ENCODE measurements around the gene MINDY4. TPM values are rescaled to one million over a fixed set of nuclear protein-coding genes. Genes with fewer than 3 reads are reported as not detected.

Gene MINDY4
- total RNA-seq, 1 experiment from 2014 or later = 2.0 TPM

- Histone ChIP-seq H3K27me3 (ENCODE audit: control insufficient read depth, insufficient read depth, low read length) (no peaks in the 10 kb centered on the region), H3K4me3 (ENCODE audit: insufficient read depth, low read depth, low read length) (peak overlapping the region; percentile 31; the same call in 1 of the 2 replicates), H3K36me3 (replicated peaks; ENCODE audit: control insufficient read depth, insufficient read depth, low read length) (no peaks in the 10 kb centered on the region)
- peak; percentile 95 for DNase-seq
Measured at GRCh38 chr7:30938435-30939316, 167.5 kb downstream of the MINDY4 start.

- DNase-seq = no peak
- no peak overlapping the region for H3K4me3 ChIP-seq (ENCODE audit: insufficient read depth, low read depth, low read length)
- H3K36me3 ChIP-seq (replicated peaks; ENCODE audit: control insufficient read depth, insufficient read depth, low read length) = no peaks in the 10 kb centered on the region
- H3K27me3 ChIP-seq (ENCODE audit: control insufficient read depth, insufficient read depth, low read length) = no peaks in the 10 kb centered on the region
Measured at GRCh38 chr7:30941582-30942323, 170.5 kb downstream of the MINDY4 start.

Other genes starting within 250 kb of the MINDY4 start
- gene GARS1, start 176.5 kb upstream of the MINDY4 start, total RNA-seq (2014; rRNA removed; shearing (Covaris generic)) = 159 and 216 TPM in 2 replicates
- gene CRHR2, start 89.0 kb upstream of the MINDY4 start, total RNA-seq (2014; rRNA removed; shearing (Covaris generic)) = not detected in 2 replicates
- 1.0 and 3.9 TPM in 2 replicates for gene INMT, start 19.3 kb upstream of the MINDY4 start, total RNA-seq (2014; rRNA removed; shearing (Covaris generic))
- gene AQP1, start 140.4 kb downstream of the MINDY4 start, total RNA-seq (2014; rRNA removed; shearing (Covaris generic)) = 0.26 TPM in 1 of 2 replicates, not detected in the other
- gene GHRHR, start 192.5 kb downstream of the MINDY4 start, total RNA-seq (2014; rRNA removed; shearing (Covaris generic)) = 1.9 and 2.7 TPM in 2 replicates

Measured in H7 (cell line).